ENCODE results near the gene COTL1. TPM values are rescaled to one million over a fixed set of nuclear protein-coding genes. Genes with fewer than 3 reads are reported as not detected.

Gene COTL1
- total and polyA plus RNA-seq, 8 donors: 92.7 to 206 (median 119) TPM

DNA sequence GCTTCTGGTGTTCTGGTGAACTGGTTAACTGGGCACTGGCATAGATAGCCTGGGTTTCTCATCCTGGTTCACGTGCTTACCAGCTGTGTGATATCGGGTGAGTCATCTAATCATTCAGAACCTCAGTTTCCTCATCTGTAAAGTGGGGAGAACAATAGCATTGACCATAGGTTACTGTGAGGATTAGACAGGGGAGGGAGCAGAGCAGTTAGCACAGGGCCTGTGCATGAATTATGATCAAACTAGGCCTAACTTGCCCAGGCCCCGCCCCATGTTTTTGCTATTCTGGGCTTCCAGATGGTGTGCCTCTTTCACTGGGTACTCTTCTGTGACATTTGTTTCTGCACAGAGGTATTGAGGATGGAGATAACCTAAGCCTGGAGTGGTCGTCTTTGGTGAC is 25.8 kb upstream of the COTL1 start:
- TF ChIP-seq, protein P1, sequence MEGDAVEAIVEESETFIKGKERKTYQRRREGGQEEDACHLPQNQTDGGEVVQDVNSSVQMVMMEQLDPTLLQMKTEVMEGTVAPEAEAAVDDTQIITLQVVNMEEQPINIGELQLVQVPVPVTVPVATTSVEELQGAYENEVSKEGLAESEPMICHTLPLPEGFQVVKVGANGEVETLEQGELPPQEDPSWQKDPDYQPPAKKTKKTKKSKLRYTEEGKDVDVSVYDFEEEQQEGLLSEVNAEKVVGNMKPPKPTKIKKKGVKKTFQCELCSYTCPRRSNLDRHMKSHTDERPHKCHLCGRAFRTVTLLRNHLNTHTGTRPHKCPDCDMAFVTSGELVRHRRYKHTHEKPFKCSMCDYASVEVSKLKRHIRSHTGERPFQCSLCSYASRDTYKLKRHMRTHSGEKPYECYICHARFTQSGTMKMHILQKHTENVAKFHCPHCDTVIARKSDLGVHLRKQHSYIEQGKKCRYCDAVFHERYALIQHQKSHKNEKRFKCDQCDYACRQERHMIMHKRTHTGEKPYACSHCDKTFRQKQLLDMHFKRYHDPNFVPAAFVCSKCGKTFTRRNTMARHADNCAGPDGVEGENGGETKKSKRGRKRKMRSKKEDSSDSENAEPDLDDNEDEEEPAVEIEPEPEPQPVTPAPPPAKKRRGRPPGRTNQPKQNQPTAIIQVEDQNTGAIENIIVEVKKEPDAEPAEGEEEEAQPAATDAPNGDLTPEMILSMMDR (IDR thresholded peaks at IDR 0.05): no peak
- DNase-seq (no peak), ATAC-seq (no peak)
- H3K9me3 ChIP-seq: no peaks in the 10 kb centered on the region
- H3K27me3 ChIP-seq: no peaks in the 10 kb centered on the region
- intact Hi-C loops (cut with DNase I): no loop called here
- no peak overlapping the region for H3K4me3 ChIP-seq
- no peaks in the 10 kb centered on the region for H3K36me3 ChIP-seq
- H3K4me1 ChIP-seq: peaks cover 13 to 32% of the 10 kb centered on the region in 2 donors
- no peak overlapping the region for H3K27ac ChIP-seq

DNA sequence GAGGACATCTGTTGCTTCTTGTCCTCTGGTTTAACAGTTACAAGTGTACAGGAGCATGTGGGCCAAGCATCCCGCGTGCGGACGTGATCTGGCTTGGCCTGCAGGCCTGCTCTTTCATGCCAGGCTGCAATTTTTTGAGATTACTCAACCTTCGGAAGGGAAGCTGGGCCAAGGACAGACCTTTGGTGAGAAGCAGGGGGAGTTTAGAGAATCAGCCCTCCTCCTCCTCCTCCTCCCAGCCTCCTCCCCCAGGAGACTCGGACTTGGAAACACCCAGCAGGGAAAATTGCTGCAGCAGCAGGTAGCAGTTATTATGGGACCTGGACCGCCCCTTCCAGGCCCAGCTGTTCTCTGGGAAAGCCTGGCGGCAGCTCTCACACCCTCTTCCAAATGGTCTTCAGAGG is 25.3 kb upstream of the COTL1 start:
- Histone ChIP-seq H3K9me3 (no peaks in the 10 kb centered on the region), H3K27me3 (no peaks in the 10 kb centered on the region), H3K27ac (no peak overlapping the region), H3K36me3 (no peaks in the 10 kb centered on the region), H3K4me1 (peaks cover 13 to 32% of the 10 kb centered on the region in 2 donors), H3K4me3 (no peak overlapping the region)
- ATAC-seq (peak; percentile 61), DNase-seq (peak in 2 of 4 donors; percentile 51 to 68)
- TF ChIP-seq, protein P1 (IDR thresholded peaks at IDR 0.05): no peak
- intact Hi-C loops (cut with DNase I): no loop called here

DNA sequence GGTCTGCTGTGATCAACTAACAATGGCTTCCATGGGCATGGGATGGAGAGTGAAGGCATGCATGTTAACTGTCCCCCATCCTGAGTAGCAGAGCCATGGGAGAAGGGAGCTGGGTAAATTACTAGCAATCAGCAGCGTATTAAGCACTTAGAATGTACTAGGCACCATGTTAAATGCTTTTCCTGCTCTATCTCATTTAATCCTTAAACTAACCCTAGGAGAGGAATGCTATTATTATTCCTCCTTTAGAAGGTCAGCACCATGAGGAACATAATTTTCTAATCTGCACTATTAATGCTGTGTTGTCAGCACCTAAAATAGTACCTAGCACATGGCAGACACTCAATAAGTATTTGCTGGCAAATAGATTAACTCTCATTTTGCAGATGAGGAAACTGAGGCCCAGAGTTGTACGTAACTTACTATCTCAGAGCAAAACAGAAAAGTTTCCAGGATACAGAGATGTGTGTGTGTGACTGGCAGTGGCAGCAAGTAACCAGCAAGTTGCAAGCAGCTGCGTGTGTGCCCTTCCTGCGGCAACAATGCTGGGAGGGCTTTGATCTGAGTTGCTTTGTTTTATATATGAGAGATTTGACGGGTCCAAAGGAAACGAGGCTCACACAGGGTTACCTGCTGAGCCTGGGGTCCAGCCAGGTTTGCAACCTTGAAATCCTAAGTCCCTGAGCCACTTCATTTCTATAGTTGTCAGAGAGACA is 23.9 kb upstream of the COTL1 start:
- Histone ChIP-seq H3K4me3 (no peak overlapping the region), H3K36me3 (no peaks in the 10 kb centered on the region), H3K27ac (peak overlapping the region in 1 of 2 donors; percentile 39), H3K9me3 (no peaks in the 10 kb centered on the region), H3K27me3 (no peaks in the 10 kb centered on the region), H3K4me1 (peaks cover 6 to 25% of the 10 kb centered on the region in 2 donors)
- ATAC-seq: no peak
- TF ChIP-seq, protein P1 (IDR thresholded peaks at IDR 0.05): no peak
- no peak for DNase-seq
- intact Hi-C loops (cut with DNase I): no loop called here

DNA sequence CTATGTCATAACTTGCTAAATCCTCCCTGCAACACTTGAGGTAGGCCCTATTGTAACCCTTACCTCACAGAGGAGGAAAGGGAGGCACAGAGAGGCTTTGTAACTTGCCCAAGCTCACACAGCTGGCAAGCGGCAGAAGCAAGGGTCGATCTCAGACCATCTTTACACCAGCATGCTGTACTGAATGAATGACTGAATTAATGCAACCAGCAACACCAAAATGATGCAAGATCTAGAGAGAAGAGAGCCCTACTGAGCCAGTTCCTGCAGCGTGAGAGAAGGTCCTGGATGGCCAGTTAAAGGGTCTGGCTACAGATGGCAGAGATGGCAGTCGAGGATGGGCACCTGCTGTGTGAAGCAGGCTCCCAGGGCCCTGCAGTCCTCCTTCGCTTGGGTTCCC is 22.3 kb upstream of the COTL1 start:
- H3K9me3 ChIP-seq: no peaks in the 10 kb centered on the region
- intact Hi-C loops (cut with DNase I): no loop called here
- no peak overlapping the region for H3K4me3 ChIP-seq
- TF ChIP-seq, protein P1 (IDR thresholded peaks at IDR 0.05): no peak
- peaks cover 6 to 25% of the 10 kb centered on the region in 2 donors for H3K4me1 ChIP-seq
- H3K27me3 ChIP-seq: no peaks in the 10 kb centered on the region
- H3K27ac ChIP-seq: peak overlapping the region in 1 of 2 donors; percentile 39
- no peak for ATAC-seq
- DNase-seq: no peak
- no peaks in the 10 kb centered on the region for H3K36me3 ChIP-seq

DNA sequence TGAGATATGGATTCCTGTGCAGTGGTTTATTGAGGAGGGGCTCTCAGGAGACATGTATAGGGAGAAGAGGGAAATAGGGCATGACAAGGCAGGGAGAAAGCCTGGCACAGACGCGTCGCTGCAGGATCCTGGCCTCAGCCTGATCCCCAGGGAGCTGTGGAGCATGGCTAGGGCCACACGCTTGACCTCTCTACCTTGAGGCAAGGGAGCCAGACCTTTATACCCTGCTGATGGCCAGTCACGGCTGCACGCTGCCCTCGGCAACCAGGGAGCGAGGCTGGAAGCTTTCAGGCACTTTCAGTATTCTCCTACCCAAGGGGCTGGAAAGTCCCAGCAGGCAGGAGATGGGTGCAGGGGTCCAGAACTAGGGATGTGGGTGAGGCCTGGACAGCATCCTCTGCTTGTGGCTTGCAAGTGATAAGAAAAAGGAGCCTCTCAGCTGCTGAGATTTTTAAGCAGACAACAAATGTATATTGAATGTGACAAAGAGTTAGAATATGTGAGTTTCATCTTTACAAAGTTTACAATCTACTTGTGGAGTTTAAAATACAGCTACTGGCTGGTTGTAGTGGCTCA is 20.4 kb upstream of the COTL1 start:
- TF ChIP-seq, protein P1 (IDR thresholded peaks at IDR 0.05): no peak
- Histone ChIP-seq H3K27me3 (no peaks in the 10 kb centered on the region), H3K9me3 (no peaks in the 10 kb centered on the region), H3K4me1 (peaks cover 2 to 21% of the 10 kb centered on the region in 2 donors), H3K4me3 (no peak overlapping the region), H3K36me3 (no peaks in the 10 kb centered on the region), H3K27ac (no peak overlapping the region)
- ATAC-seq (no peak), DNase-seq (peak in 1 of 4 donors; percentile 37)
- intact Hi-C loops (cut with DNase I): no loop called here
